ENCODE measurements around the gene FANCG. TPM values are rescaled to one million over a fixed set of nuclear protein-coding genes. Genes with fewer than 3 reads are reported as not detected.

Gene FANCG
- total RNA-seq, 1 experiment from 2014 or later: 87.1 TPM

GRCh38 chr9:35107297-35108290, 27.9 kb upstream of the FANCG start:
- Histone ChIP-seq H3K4me3 (ENCODE audit: insufficient read depth, low read depth, low read length) (no peak overlapping the region), H3K27me3 (ENCODE audit: control insufficient read depth, insufficient read depth, low read length) (no peaks in the 10 kb centered on the region), H3K36me3 (replicated peaks; ENCODE audit: control insufficient read depth, insufficient read depth, low read length) (peaks cover 4% of the 10 kb centered on the region; the same call in 1 of the 2 replicates)
- DNase-seq: peak; percentile 44

- Histone ChIP-seq H3K4me3 (ENCODE audit: insufficient read depth, low read depth, low read length) (no peak overlapping the region), H3K27me3 (ENCODE audit: control insufficient read depth, insufficient read depth, low read length) (no peaks in the 10 kb centered on the region), H3K36me3 (replicated peaks; ENCODE audit: control insufficient read depth, insufficient read depth, low read length) (peaks cover 8% of the 10 kb centered on the region)
- peak; percentile 18 for DNase-seq
Observed at GRCh38 chr9:35106343-35106730, 26.6 kb upstream of the FANCG start.

DNA sequence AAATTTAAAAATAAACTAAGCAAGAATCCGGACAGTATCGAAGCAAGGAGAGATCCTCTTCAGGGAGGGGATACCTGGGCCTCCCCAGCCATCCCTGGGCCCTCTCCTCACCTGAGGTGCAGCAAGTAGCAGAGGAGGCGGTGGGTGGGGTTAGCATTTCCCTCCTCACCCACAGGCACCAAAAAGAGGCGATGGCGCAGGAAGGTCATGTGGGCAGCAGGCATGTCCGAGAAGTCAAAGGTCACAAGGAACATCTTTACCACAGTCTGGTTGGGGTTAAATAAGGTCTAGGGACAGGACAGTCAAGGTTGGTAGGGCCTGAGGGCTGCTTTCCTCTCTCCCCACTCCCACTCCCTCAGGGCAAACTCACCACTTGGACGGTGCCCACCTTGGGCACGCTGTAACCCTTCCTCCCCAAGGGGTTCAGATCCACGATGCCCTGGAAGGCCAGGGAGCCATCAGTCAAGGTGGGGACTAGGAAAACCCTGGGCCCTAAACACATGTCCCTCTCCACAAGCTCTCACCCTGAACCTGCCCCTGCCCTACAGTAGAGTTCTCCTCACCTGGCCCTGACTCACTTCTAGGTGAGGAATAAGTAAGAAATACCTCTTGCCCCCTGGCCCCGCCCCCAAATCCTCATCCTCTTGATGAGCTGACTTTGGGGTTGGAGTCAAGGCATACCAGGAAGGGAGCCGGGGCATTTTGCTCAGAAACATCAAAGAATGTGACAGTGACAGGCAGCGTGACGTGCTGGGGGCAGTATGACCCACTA, 26.0 kb upstream of the FANCG start:
- Histone ChIP-seq H3K4me3 (ENCODE audit: insufficient read depth, low read depth, low read length) (no peak overlapping the region), H3K27me3 (ENCODE audit: control insufficient read depth, insufficient read depth, low read length) (no peaks in the 10 kb centered on the region), H3K36me3 (replicated peaks; ENCODE audit: control insufficient read depth, insufficient read depth, low read length) (peaks cover 14% of the 10 kb centered on the region)
- peak; percentile 8 for DNase-seq

DNA sequence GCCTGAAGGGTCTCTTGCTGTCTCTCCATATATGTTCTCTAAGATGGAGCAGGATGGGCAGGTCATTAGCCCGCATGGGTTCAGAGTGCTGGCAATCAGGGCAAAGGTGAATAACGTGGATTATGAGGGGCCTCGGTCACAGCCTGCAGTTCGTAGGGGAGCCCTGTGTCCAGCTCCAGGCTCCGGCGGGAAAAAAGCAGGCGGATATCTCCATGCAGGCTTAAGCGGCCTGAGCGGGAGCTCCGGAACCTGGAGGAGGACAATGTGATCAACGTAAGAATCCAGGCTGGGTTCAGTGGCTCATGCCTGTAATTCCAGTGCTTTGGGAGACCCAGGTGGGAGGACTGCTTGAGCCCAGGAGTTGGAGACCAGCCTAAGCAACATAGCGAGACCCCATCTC, 25.4 kb upstream of the FANCG start:
- Histone ChIP-seq H3K4me3 (ENCODE audit: insufficient read depth, low read depth, low read length) (no peak overlapping the region), H3K36me3 (replicated peaks; ENCODE audit: control insufficient read depth, insufficient read depth, low read length) (peaks cover 19% of the 10 kb centered on the region), H3K27me3 (ENCODE audit: control insufficient read depth, insufficient read depth, low read length) (no peaks in the 10 kb centered on the region)
- DNase-seq: peak; percentile 11

DNA sequence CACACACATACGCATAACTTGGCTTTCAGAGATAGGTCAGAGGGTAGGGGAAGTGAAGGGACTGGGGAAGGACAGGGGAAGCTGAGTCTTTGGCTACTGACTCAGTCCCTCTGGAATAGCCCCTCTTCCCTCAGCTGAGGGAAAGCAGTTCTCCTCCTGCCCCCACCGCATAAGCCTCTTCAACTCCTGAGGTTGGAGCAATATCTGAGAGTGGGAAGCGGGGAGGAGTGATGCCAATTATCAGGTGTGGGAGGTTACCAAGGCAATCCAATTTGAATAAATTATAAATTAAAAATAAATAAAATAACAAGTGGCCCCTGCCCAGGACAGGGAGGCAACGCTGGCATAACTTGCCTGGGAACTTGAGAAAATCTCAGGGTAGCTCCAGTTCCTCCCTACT, 24.8 kb upstream of the FANCG start:
- no peaks in the 10 kb centered on the region for H3K27me3 ChIP-seq (ENCODE audit: control insufficient read depth, insufficient read depth, low read length)
- no peak for DNase-seq
- peaks cover 22% of the 10 kb centered on the region for H3K36me3 ChIP-seq (replicated peaks; ENCODE audit: control insufficient read depth, insufficient read depth, low read length)
- no peak overlapping the region for H3K4me3 ChIP-seq (ENCODE audit: insufficient read depth, low read depth, low read length)

DNA sequence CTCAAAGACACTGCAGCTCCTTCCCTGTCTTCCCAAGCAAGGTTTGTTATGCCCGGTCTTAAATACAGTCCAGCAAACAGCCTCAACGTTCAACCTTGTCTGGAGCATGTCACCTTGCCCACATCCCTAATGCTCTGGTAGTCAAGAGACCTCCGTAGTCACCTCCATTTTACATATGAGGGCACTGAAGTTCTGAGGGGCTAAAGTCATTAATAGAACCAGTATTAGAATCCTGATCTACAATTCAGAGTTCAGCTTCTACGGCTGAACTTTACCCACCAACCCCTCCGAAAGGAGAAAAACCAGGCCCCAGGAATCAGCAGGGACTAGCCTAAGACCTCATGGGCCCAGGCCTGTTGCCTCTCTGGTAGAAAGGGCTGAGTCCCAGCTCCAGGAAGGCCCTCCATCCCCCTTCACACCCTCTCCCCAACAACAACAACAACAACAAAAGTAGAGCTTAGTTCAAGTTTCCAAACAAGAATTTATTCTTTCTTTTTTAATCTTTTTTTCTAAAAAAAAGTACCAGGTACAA, 24.0 kb upstream of the FANCG start:
- H3K27me3 ChIP-seq (ENCODE audit: control insufficient read depth, insufficient read depth, low read length): no peaks in the 10 kb centered on the region
- DNase-seq: peak; percentile 40
- H3K4me3 ChIP-seq (ENCODE audit: insufficient read depth, low read depth, low read length): peak overlapping the region; percentile 75
- H3K36me3 ChIP-seq (replicated peaks; ENCODE audit: control insufficient read depth, insufficient read depth, low read length): peaks cover 22% of the 10 kb centered on the region

DNA sequence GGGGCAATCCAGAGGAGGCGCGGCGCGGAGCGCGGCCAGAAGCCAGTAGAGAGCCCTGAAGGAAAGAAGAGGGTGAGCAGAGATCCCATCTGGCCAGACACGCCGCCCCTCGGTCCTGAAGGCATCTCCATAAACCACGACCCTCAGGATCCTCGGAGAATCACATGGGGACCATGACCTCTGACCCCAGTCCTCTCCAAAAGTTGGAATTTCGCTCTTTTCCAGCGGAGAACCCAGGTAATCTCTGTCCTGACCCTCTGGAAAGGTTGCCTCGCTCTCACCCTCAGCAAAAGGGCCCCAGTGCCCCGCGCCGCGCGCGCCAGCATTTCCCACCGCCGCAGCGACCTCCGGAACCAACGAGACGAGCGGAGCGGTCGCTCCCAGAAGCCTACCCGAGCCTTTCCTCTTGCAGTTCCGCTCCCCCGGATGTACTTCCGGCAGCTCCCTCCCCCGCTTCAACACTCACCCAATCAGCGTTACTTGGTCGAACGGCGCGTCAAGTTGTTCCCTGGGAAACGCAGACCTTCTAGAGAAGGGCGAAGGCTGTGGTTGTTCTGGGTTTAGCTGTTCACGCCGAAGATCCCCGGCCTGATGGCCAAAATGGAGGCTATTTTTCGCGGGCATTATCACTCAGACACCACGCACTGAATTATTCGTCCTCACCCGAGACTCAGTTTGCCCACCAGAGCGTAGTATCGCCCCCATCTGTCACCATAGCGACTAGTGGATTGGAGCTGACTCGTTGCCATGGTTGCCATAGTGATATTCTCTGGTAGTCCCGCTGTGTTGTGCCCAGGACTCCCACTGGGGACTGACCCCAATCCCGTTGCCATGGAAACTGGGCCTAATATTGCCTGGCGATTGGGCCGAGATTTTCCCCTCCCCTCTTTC, 23.3 kb upstream of the FANCG start, which contains the start of gene STOML2:
Gene STOML2, minus strand, starts transcription at position 363 of the 891 bp plus-strand sequence. Its CDS starts 37 bp downstream, at position 326.
- peak within 1 kb of the TSS; percentile 75 for H3K4me3 ChIP-seq (ENCODE audit: insufficient read depth, low read depth, low read length)
- H3K27me3 ChIP-seq (ENCODE audit: control insufficient read depth, insufficient read depth, low read length): no peaks in the 10 kb centered on the region
- H3K36me3 ChIP-seq (replicated peaks; ENCODE audit: control insufficient read depth, insufficient read depth, low read length): peaks cover 20% of the 10 kb centered on the region
- DNase-seq: peak; percentile 96

- Histone ChIP-seq H3K36me3 (replicated peaks; ENCODE audit: control insufficient read depth, insufficient read depth, low read length) (peaks cover 20% of the 10 kb centered on the region), H3K4me3 (ENCODE audit: insufficient read depth, low read depth, low read length) (peak overlapping the region; percentile 75), H3K27me3 (ENCODE audit: control insufficient read depth, insufficient read depth, low read length) (no peaks in the 10 kb centered on the region)
- no peak for DNase-seq
Observed at GRCh38 chr9:35102465-35102768, 22.7 kb upstream of the FANCG start.

DNA sequence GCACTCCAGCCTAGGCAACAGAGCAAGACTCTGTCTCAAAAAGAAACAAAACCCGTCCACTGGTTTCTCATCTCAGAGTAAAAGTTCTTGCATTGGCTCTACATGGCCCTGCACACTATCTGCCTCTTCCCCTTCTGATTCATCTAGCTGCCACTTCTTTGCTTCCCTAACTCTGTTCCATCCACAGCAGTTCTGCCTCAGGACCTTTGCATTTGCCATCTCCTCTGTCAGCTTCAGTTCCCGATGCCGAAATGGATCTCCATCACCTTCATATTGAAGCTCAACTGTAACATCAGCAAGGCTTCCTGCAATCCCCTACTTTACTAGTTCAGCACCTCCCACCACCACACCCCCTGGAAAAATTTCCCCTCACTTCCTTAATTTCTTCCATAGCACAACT, 17.8 kb upstream of the FANCG start:
- Histone ChIP-seq H3K4me3 (ENCODE audit: insufficient read depth, low read depth, low read length) (no peak overlapping the region), H3K27me3 (ENCODE audit: control insufficient read depth, insufficient read depth, low read length) (no peaks in the 10 kb centered on the region), H3K36me3 (replicated peaks; ENCODE audit: control insufficient read depth, insufficient read depth, low read length) (peaks cover 26% of the 10 kb centered on the region)
- no peak for DNase-seq

DNA sequence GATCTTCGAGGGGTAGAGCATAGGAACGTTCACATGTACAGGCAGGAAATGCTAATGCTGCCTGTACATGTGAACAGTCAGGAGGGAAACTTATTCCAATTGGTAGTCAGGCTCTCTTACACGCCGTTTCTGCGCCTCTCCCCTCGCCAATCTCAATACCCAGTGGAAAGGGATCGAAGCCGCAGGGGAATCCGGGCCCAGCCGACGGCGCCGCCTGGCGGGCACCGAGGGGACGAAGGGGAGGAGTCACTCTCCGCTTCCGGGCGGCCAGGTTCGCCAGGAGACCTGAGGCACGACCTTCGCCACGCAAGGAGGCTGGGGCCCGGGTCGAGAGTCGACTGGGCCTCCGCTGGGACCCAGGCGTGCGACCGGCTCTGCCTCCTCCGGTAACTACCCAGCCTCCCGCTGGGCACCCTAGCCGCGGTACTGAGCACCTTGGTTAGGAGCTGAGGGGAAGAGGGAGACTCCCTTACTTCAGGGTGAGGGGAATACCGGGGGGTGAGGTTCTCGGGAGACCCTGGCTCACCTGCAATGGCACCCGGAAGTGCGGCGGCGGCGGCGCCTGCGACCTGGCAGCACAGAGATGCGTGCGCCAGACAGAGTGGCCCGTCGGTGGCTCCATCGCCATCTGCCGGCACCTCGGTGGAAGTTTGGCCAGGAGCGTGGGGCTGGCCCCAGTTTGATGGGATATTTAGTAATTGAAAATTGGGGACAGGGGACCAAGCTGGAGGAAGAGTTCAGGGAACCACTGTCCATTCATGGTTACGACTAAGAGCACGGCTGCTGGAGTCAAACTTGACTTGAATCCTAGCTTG, 16.5 kb upstream of the FANCG start, which contains the start of gene PIGO:
Gene PIGO, minus strand, starts transcription at position 557 of the 815 bp plus-strand sequence. CDS start 1,026 bp downstream, outside the sequence.
- H3K4me3 ChIP-seq (ENCODE audit: insufficient read depth, low read depth, low read length): peak within 1 kb of the TSS; percentile 93

DNA sequence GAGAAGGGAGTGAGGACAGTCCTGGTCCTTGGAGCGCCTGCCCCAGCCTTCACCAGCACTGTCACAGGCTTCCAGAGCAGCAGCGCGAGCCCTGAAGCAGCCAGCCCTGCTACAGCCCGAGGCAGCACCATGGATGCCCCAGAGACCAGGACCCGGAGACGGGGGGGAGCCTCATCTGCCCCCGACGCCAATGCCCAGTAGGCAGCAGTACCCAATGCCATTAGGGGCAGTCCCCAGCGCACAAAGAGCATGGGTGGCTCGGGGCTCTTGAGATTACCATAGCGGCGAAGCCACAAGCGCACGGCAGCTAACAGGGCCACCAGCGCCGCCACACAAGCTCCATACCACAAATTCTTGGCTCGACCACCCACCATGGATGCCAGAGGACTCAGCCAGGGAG, 11.8 kb upstream of the FANCG start:
- Histone ChIP-seq H3K4me3 (ENCODE audit: insufficient read depth, low read depth, low read length) (no peak overlapping the region), H3K36me3 (replicated peaks; ENCODE audit: control insufficient read depth, insufficient read depth, low read length) (peaks cover 38% of the 10 kb centered on the region), H3K27me3 (ENCODE audit: control insufficient read depth, insufficient read depth, low read length) (no peaks in the 10 kb centered on the region)
- no peak for DNase-seq

More for the DNA sequence above, 16.5 kb upstream of the FANCG start, which contains the start of gene PIGO:
- H3K27me3 ChIP-seq (ENCODE audit: control insufficient read depth, insufficient read depth, low read length): no peaks in the 10 kb centered on the region
- peaks cover 27% of the 10 kb centered on the region for H3K36me3 ChIP-seq (replicated peaks; ENCODE audit: control insufficient read depth, insufficient read depth, low read length)
- DNase-seq: peak; percentile 97

GRCh38 chr9:35089434-35089833, 9.7 kb upstream of the FANCG start:
- H3K27me3 ChIP-seq (ENCODE audit: control insufficient read depth, insufficient read depth, low read length): no peaks in the 10 kb centered on the region
- DNase-seq: no peak
- H3K4me3 ChIP-seq (ENCODE audit: insufficient read depth, low read depth, low read length): no peak overlapping the region
- H3K36me3 ChIP-seq (replicated peaks; ENCODE audit: control insufficient read depth, insufficient read depth, low read length): peaks cover 38% of the 10 kb centered on the region

DNA sequence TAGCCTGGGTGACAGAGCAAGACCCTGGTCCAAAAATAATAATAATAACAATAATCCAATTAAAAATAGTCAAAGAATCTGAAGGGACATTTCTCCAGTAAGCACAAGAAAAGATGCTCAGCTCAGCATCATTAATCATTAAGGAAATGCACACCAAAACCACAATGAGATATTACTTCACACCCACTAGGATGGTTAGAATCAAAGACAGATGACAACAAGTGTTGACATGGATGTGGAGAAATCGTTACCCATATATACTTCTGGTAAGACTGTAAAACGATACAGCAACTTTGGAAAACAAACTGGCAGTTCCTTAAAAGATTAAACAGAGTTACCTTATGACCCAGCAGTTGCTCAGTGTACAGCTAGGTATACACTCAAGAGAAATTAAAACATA, 5.3 kb upstream of the FANCG start:
- Histone ChIP-seq H3K27me3 (ENCODE audit: control insufficient read depth, insufficient read depth, low read length) (no peaks in the 10 kb centered on the region), H3K36me3 (replicated peaks; ENCODE audit: control insufficient read depth, insufficient read depth, low read length) (peaks cover 17% of the 10 kb centered on the region)
- no peak for DNase-seq

More for the DNA sequence above, 5.3 kb upstream of the FANCG start:
- no peak overlapping the region for H3K4me3 ChIP-seq (ENCODE audit: insufficient read depth, low read depth, low read length)
